LHCN-M2 (cell line): ENCODE results near the gene RGL2. TPM values are rescaled to one million over a fixed set of nuclear protein-coding genes. Genes with fewer than 3 reads are reported as not detected.
A peak's percentile ranks its signal among the peaks of the same experiment; 100 is the strongest.
"Not testable (repeated sequence)": the region's sequence is repeated elsewhere in the genome, so short reads cannot be mapped to it uniquely, and the experiment has no call there.

Experiments
- DNase-seq: peaks from one replicate; pipeline ENCODE4 v3.0.0-alpha.2; 2012; ENCODE audit warnings: low read depth
- polyA plus RNA-seq: library from polyadenylated mRNA; unstranded; fragments of >200 nt; gene quantifications from one replicate; pipeline ENCODE4 v1.2.1, GENCODE V29; 2012; ENCODE audit warnings: missing spikeins
- total RNA-seq: library from RNA; depleted of rRNA; stranded (reverse); fragments of >200 nt; gene quantifications from 2 replicates; pipeline ENCODE4 v1.2.3, GENCODE V29; 2014; rRNA removed

RGL2 gene, protein sequence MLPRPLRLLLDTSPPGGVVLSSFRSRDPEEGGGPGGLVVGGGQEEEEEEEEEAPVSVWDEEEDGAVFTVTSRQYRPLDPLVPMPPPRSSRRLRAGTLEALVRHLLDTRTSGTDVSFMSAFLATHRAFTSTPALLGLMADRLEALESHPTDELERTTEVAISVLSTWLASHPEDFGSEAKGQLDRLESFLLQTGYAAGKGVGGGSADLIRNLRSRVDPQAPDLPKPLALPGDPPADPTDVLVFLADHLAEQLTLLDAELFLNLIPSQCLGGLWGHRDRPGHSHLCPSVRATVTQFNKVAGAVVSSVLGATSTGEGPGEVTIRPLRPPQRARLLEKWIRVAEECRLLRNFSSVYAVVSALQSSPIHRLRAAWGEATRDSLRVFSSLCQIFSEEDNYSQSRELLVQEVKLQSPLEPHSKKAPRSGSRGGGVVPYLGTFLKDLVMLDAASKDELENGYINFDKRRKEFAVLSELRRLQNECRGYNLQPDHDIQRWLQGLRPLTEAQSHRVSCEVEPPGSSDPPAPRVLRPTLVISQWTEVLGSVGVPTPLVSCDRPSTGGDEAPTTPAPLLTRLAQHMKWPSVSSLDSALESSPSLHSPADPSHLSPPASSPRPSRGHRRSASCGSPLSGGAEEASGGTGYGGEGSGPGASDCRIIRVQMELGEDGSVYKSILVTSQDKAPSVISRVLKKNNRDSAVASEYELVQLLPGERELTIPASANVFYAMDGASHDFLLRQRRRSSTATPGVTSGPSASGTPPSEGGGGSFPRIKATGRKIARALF
- total RNA-seq: 20.6 and 24.4 TPM in 2 replicates
- polyA plus RNA-seq: 20.3 TPM

DNA sequence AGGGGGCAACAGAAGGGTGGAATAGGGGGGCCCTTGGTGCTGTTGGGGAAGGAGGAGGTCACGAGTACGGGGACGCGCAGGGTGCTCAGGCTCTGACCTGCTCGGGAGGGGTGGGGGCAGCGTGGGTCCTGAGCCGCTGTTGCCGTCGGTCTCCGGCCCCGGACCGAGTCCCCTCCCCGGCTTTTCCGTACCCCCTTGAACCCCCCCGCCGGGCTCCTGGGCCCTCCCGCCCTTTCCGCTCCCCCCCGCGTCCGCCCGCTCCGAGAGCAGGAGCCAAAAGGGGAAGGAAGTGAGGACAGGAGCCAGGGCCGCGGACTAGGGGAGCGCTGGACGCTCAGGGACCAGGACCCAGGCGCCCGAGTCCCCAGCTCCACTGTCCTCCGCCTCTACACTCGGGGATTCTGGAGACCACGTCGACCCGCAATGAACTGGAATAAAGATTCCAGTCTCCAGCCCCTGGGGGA, at the start of gene RGL2:
RGL2 (minus strand) TSS at position 170 of the 464 bp plus-strand sequence. CDS start 332 bp downstream, outside the sequence.
- peak; percentile 61 for DNase-seq

GRCh38 chr6:33347816-33348215, 49.1 kb upstream of the RGL2 start:
- DNase-seq: no peak

- DNase-seq: peak; percentile 21
Measured at GRCh38 chr6:33346972-33347371, 48.2 kb upstream of the RGL2 start.

GRCh38 chr6:33344701-33345697, 46.3 kb upstream of the RGL2 start:
- peak; percentile 75 for DNase-seq

DNA sequence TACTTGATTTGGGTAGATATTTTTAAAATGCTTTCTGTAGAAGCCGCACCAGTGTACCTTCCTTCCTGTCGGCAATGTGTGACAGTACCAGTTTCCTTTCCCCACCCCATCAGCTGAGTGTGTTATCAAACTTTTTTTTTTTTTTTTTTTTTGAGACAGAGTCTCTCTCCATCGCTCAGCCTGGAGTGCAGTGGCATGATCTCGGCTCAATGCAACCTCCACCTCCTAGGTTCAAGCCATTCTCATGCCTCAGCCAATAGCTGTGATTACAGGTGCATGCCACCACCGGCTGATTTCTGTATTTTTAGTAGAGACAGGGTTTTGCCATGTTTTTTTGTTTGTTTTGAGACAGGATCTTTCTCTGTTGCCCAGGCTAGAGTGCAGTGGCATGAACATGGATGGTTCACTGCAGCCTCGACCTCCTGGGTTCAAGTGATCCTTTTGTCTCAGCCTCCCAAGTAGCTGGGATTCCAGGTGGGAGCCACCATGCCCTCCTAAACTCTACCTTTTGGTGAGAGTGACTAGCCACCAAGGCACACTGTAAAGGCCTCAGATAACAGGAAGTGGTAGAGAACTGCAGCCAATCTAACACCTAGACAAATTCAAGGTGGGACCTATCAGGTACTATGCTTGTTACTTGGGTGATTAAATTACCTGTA, 45.3 kb upstream of the RGL2 start:
- DNase-seq: no peak

DNA sequence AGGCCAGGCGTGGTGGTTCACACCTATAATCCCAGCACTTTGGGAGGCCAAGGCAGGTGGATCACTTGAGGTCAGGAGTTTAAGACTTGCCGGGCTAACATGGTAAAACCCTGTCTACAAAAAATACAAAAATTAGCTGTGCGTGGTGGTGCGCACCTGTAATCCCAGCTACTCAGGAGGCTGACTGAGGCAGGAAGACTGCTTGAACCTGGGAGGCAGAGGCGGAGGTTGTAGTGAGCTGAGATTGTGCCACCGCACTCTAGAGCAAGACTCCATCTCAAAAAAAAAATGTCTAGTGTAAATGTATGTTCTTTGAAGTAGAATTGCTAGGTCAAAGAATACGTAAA, 44.8 kb upstream of the RGL2 start:
- not testable (repeated sequence) for DNase-seq

DNA sequence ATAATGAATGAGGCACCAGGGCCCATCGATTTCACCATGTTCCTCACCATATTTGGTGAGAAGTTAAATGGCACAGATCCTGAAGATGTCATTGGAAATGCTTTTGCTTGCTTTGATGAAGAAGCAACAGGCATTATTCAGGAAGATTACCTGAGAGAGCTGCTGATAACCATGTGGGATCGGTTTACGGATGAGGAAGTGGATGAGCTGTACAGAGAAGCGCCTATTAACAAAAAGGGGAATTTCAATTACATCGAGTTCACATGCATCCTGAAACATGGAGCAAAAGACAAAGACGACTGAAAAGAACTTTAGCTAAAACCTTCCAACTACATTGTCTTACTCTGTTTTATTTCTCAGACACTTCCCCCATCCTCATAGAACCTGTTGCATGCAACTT, 40.5 kb upstream of the RGL2 start:
- no peak for DNase-seq

DNA sequence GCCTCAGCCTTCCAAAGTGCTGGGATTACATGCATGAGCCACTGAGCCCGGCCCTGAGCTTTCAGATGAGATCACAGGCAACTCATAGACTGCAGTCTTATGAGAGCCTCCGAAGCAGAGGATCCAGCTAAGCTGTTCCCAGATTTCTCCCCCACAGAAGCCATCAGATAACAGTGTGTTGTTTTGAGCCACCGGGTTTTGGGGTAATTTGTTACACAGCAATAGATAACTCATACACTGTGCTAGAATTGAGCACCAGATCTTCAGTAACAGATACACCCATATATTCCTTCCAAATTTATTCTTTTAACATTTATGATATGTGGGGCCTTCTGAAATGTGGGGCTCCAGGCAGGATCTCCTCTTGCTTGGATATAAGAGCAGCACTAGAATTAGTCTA, 37.8 kb upstream of the RGL2 start:
- DNase-seq: no peak

DNA sequence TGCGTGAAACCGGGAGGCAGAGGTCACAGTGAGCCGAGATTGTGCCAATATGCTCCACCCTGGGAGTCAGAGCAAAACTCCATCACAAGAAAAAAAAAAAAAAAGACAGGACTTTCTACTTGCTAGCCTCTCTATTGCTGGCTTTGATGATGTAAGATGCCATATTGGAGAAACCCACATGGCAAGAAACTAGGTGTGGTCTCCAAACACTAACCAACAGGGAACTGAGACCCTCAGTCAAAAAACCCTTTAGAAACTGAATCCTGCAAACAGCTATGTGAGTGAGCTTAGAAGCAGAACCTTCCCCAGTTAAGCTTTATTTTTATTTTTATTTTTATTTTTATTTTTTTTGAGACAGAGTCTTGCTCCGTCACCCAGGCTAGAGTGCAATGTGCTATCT, 37.2 kb upstream of the RGL2 start:
- DNase-seq: no peak

- no peak for DNase-seq
Measured at GRCh38 chr6:33333666-33334065, 34.9 kb upstream of the RGL2 start.

DNA sequence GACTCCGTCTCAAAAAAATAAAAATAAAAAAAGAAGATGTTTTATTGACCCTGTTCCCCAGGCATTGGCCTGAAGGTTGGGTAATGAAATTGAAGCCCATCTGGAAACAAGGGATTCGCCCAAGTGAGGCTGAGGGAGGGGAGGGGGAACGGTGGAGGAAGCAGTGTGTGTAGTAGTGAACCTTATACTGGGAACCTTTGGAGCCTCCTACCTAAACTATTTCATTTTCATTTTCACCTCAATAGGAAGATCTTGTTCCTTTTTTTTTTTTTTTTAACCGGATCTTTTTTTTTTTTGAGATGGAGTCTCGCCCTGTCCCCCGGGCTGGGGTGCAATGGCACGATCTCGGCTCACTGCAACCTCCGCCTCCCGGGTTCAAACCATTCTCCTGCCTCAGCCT, 32.0 kb upstream of the RGL2 start:
- DNase-seq: no peak

- no peak for DNase-seq
Measured at GRCh38 chr6:33329058-33329457, 30.3 kb upstream of the RGL2 start.

DNA sequence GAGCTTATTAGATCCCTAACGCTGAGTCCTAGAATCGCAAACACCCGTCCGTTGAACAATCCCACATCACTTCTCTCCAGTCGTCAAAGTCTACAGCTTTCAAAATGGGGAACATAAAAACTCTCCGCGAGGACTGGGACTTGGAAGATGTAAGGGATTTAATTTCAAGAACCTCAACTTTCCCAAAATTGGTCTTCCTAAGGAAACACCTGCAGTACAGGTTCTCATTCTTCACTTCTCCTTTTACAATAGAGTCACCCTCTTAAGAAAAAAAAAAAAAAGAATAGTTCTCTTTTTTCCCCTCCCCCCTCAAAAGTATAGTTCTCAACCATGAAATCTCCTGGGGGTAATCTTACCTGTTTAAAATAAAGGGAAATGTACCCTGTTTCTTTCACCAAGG, 25.4 kb upstream of the RGL2 start:
- no peak for DNase-seq

GRCh38 chr6:33323623-33323948, 24.8 kb upstream of the RGL2 start:
- DNase-seq: no peak

- DNase-seq: no peak
Measured at GRCh38 chr6:33321227-33321626, 22.5 kb upstream of the RGL2 start.

DNA sequence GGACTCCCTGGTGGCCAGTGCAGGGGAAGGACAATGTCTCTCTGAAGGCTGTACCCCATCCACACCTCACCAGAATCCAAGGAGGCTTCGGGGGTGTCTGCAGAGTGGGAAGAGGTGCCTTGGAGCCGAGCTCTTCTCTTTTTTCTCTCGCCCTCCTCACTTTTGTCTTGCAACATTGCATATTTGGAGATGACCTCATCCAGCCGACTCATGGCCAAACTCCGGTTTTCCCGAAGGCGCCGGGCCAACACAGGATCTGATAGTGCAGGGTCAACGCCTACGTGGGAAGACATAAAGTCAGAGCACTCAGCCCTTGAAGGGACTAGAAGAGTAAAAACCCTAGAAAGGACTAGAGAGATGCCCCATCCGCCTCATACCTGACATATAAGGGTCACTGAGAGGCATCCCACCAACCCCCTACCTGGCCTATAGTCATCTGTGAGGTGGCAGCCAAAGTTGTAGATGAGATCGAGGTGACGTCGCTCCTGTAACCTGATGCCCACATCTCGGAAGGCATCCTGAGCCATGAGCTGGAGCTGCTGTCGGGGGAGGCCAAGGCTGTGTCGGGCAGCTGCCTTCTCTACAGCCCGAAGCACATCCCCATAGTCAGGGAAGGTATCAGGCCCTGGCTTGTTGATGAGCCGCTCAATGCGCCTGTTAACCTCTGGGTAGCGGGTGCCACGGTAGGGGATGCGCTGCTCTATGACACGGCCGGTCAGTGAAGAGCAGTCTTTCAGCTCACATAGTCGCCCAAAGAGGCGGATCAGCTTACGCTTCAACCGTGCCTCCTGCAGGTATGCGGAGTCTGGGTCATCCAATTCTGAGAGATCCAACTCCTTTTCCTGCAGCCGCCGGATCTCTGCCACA, 21.8 kb upstream of the RGL2 start:
- DNase-seq: peak; percentile 87

- no peak for DNase-seq
Measured at GRCh38 chr6:33319939-33320314, 21.2 kb upstream of the RGL2 start.

DNA sequence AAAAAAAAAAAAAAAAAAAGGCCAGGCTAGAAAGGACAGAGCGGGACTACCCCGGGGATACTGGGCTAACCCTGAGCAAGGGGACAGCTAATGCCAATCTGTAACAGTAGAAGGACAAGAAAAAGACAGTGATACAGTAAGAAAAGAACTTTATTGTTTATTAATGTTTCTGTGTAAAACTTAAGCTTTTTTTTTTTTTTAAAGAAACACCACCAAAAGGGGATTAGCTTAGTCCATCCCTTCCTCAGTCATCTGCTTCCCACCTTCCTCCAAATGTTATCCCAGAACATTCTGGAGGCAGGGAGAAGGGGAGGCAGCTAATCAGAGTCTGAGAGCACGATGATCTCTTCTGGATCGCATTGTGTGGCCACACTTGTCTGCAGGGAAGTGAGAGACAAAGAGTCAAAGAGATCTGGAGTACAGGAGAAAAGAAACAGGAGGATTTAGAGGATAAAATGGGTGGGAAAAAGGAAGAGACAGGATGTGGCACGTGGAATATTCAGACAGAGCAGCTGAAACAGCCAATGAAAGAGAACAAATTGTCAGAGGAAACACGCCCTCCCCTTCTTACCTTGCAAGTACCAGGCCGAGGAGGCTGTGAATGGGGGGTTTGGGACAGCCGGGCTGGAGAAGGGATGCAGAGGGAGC, 19.8 kb upstream of the RGL2 start:
- DNase-seq: no peak

DNA sequence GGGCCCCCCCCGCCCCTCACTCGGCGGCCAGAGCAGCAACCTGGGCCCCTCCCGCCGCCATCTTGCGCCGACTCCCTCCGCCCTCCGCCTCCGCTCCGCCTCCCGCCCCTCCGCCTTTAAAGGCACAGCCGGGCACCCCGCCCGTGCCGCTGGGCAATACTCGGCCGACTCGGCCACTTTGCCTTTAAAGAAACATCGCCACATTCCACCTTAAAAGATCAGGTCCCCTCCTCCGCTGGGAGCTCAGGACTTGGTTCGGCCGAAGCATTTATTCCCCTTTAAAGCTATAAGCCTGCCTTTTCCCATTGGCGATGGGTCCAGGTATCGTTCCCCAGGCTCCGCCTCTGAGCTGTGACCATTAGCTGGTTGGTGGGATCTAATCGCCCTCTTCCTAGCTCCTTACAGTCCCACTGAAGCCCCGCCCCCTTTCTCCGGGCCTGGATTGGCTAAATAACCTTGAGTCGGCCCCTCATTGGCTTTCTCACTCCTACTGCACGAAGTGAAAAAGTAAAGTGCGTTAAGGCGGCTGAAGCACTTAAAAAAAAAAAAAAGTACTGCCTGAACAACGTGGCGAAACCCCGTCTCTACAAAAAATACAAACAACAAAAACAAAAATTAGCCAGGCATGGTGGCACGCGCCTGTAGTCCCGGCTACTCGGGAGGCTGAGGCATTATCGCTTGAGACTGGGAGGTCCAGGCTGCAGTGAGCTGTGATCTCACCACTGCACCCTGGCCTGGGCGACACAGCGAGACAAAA, 19.1 kb upstream of the RGL2 start, which contains the start of gene ZBTB22:
ZBTB22 (minus strand) TSS at position 76 of the 757 bp plus-strand sequence. CDS start 828 bp downstream, outside the sequence.
- peak; percentile 98 for DNase-seq
